Measurements from ENCODE around the gene PEMT. TPM values are rescaled to one million over a fixed set of nuclear protein-coding genes. Genes with fewer than 3 reads are reported as not detected.
"Not testable (repeated sequence)": the region's sequence is repeated elsewhere in the genome, so short reads cannot be mapped to it uniquely, and the experiment has no call there.

The PEMT gene
- total RNA-seq, 2 experiments from 2014 or later = 51.7 to 53.2 TPM

DNA sequence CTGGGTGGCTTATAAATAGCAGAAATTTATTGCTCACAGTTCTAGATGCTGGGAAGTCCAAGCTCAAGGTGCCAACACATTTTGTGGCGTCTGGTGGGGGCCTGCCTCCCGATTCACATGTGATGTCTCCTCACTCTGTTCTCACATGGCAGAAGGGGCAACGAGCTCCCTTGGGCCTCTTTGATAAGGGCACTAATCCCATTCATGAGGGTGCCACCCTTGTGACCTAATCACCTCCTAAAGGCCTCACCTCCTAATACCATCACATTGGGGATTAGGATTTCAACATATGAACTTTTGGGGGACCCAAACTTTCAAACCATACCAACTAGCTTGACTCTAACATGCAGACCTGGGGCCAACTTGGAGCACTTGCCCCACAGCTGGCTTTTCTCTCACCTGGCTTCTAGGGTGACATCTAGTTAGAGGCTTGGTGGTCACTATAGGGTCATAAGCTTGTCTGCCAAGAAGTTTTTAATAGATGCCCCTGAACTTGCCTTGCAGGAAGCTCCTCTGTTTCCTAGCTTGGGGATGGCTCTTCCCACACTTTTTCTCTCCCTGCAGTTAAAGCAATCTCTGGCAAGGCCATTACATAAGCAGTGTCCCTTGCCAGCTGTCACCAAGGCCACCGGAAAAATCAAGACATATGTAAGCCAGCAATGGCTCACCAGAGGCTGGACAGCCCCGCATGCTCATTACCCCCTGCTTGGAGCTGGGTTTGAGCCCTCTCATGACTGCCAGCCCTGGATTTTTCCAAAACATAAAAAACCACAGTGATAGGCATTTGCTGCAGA is 123.1 kb downstream of the PEMT start:
- Mint-ChIP-seq H3K27ac (no peak overlapping the region), H3K27me3 (peaks cover 6% of the 10 kb centered on the region), H3K36me3 (ENCODE audit: low read depth) (no peaks in the 10 kb centered on the region), H3K9me3 (no peaks in the 10 kb centered on the region), H3K4me1 (ENCODE audit: low read depth) (peaks cover 7% of the 10 kb centered on the region), H3K4me3 (no peak overlapping the region)
- DNase-seq = no peak
- TF ChIP-seq, protein P1, sequence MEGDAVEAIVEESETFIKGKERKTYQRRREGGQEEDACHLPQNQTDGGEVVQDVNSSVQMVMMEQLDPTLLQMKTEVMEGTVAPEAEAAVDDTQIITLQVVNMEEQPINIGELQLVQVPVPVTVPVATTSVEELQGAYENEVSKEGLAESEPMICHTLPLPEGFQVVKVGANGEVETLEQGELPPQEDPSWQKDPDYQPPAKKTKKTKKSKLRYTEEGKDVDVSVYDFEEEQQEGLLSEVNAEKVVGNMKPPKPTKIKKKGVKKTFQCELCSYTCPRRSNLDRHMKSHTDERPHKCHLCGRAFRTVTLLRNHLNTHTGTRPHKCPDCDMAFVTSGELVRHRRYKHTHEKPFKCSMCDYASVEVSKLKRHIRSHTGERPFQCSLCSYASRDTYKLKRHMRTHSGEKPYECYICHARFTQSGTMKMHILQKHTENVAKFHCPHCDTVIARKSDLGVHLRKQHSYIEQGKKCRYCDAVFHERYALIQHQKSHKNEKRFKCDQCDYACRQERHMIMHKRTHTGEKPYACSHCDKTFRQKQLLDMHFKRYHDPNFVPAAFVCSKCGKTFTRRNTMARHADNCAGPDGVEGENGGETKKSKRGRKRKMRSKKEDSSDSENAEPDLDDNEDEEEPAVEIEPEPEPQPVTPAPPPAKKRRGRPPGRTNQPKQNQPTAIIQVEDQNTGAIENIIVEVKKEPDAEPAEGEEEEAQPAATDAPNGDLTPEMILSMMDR (IDR thresholded peaks at IDR 0.05) = no peak
- no peak for ATAC-seq
- ChIA-PET CTCF (interaction anchor here (1.2 to 1.5 kb wide), 4 partner anchors 12 to 174 kb away, joined by 4 to 6 read pairs (median 4); no protein-coding TSS in a partner anchor), POLR2A (interaction anchor here (0.6 kb wide), 1 partner anchor 54 kb away, joined by 3 read pairs; no protein-coding TSS in a partner anchor)
- intact Hi-C loops (cut with micrococcal nuclease) = no loop called here

GRCh38 chr17:17467720-17468119 is 123.8 kb downstream of the PEMT start:
- no peak for DNase-seq
- intact Hi-C loops (cut with micrococcal nuclease) = no loop called here
- peaks cover 4% of the 10 kb centered on the region for H3K27me3 Mint-ChIP-seq
- H3K4me3 Mint-ChIP-seq = no peak overlapping the region
- ChIA-PET CTCF (interaction anchor here (1.4 to 1.5 kb wide), 3 partner anchors 13 to 111 kb away, joined by 4 to 6 read pairs (median 5); no protein-coding TSS in a partner anchor), POLR2A (interaction anchor here (0.6 kb wide), 1 partner anchor 53 kb away, joined by 3 read pairs; no protein-coding TSS in a partner anchor)
- H3K27ac Mint-ChIP-seq = no peak overlapping the region
- H3K4me1 Mint-ChIP-seq (ENCODE audit: low read depth) = peaks cover 6% of the 10 kb centered on the region
- TF ChIP-seq, protein P1 (IDR thresholded peaks at IDR 0.05) = no peak
- H3K9me3 Mint-ChIP-seq = no peaks in the 10 kb centered on the region
- ATAC-seq = no peak
- H3K36me3 Mint-ChIP-seq (ENCODE audit: low read depth) = no peaks in the 10 kb centered on the region

- ATAC-seq (no peak), DNase-seq (no peak)
- H3K27ac Mint-ChIP-seq = no peak overlapping the region
- intact Hi-C loops (cut with micrococcal nuclease) = no loop called here
- H3K4me1 Mint-ChIP-seq (ENCODE audit: low read depth) = peaks cover 1% of the 10 kb centered on the region
- POLR2A ChIA-PET = no interaction called here
- TF ChIP-seq, protein P1 (IDR thresholded peaks at IDR 0.05) = no peak
- H3K36me3 Mint-ChIP-seq (ENCODE audit: low read depth) = no peaks in the 10 kb centered on the region
- H3K9me3 Mint-ChIP-seq = no peaks in the 10 kb centered on the region
- H3K27me3 Mint-ChIP-seq = peaks cover 4% of the 10 kb centered on the region
- CTCF ChIA-PET = interaction anchor here (1.0 to 2.4 kb wide), 4 partner anchors 13 to 175 kb away, joined by 3 to 5 read pairs (median 4); no protein-coding TSS in a partner anchor
- H3K4me3 Mint-ChIP-seq = no peak overlapping the region
Observed at GRCh38 chr17:17467016-17467415, 124.5 kb downstream of the PEMT start.

DNA sequence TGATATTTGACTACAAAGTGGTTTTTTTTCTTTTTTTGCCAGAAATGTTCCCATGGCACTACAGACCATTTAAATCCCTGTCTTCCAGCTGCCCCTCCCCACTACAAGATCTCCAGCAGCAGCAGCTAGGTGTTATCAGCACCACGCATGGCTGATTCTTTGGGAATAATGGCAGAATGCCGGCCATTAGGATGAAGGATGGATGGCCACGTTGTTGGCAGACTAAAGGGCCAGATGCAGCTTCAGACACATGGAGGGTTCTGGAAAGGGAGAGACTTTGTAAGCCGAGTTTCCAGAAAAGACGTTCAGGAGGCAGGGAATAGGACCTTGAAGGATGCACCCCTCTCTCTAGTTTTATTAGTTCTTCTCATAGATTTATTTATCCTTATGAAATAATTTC is 125.0 kb downstream of the PEMT start:
- no peak overlapping the region for H3K4me3 Mint-ChIP-seq
- TF ChIP-seq, protein P1 (IDR thresholded peaks at IDR 0.05) = no peak
- no peak for DNase-seq
- H3K27ac Mint-ChIP-seq = no peak overlapping the region
- POLR2A ChIA-PET = no interaction called here
- H3K9me3 Mint-ChIP-seq = no peaks in the 10 kb centered on the region
- CTCF ChIA-PET = interaction anchor here (1.0 to 2.4 kb wide), 3 partner anchors 14 to 176 kb away, joined by 3 to 5 read pairs (median 5); no protein-coding TSS in a partner anchor
- no peak for ATAC-seq
- H3K4me1 Mint-ChIP-seq (ENCODE audit: low read depth) = no peaks in the 10 kb centered on the region
- intact Hi-C loops (cut with micrococcal nuclease) = no loop called here
- peaks cover 4% of the 10 kb centered on the region for H3K27me3 Mint-ChIP-seq
- H3K36me3 Mint-ChIP-seq (ENCODE audit: low read depth) = no peaks in the 10 kb centered on the region

GRCh38 chr17:17465878-17466277 is 125.6 kb downstream of the PEMT start:
- H3K4me3 Mint-ChIP-seq; H3K27ac Mint-ChIP-seq; H3K4me1 Mint-ChIP-seq (ENCODE audit: low read depth); H3K27me3 Mint-ChIP-seq; H3K9me3 Mint-ChIP-seq; intact Hi-C loops (cut with micrococcal nuclease); DNase-seq; POLR2A ChIA-PET; H3K36me3 Mint-ChIP-seq (ENCODE audit: low read depth); ATAC-seq: not testable (repeated sequence)
- CTCF ChIA-PET = interaction anchor here (2.4 kb wide), 1 partner anchor 176 kb away, joined by 5 read pairs; no protein-coding TSS in a partner anchor
